ENCODE data around the gene XIRP2. TPM values are rescaled to one million over a fixed set of nuclear protein-coding genes. Genes with fewer than 3 reads are reported as not detected.

The XIRP2 gene
- total RNA-seq, 6 experiments from 2014 or later: 0.05 to 2.0 (median 0.19) TPM

GRCh38 chr2:167237478-167237877 is 349.2 kb downstream of the XIRP2 start:
- Histone ChIP-seq H3K4me3 (no peak overlapping the region), H3K27ac (no peak overlapping the region)
- 78% methylated on average over 4 of the region's 4 CpGs for WGBS (ENCODE audit: insufficient coverage, low coverage, low lambda C conversion rate, missing lambda C conversion rate)

GRCh38 chr2:167240671-167241070 is 352.4 kb downstream of the XIRP2 start:
- DNase-seq: no peak
- 53% methylated on average over 1 of the region's 1 CpG for WGBS (ENCODE audit: insufficient coverage, low coverage, low lambda C conversion rate, missing lambda C conversion rate)
- no peak for ATAC-seq
- TF ChIP-seq POLR2A (IDR thresholded peaks at IDR 0.05) (no peak), CTCF (IDR thresholded peaks at IDR 0.05) (no peak)
- no peaks in the 10 kb centered on the region for H3K9me3 ChIP-seq
- no peaks in the 10 kb centered on the region for H3K36me3 ChIP-seq
- H3K27ac ChIP-seq: no peak overlapping the region
- no peak overlapping the region for H3K4me3 ChIP-seq
- H3K4me1 ChIP-seq: no peaks in the 10 kb centered on the region
- H3K27me3 ChIP-seq: no peaks in the 10 kb centered on the region
- intact Hi-C loops (cut with DNase I): no loop called here

More at GRCh38 chr2:167237478-167237877, 349.2 kb downstream of the XIRP2 start:
- DNase-seq (no peak), ATAC-seq (no peak)
- intact Hi-C loops (cut with DNase I): no loop called here
- H3K9me3 ChIP-seq: no peaks in the 10 kb centered on the region
- no peaks in the 10 kb centered on the region for H3K27me3 ChIP-seq
- H3K36me3 ChIP-seq: no peaks in the 10 kb centered on the region
- H3K4me1 ChIP-seq: no peaks in the 10 kb centered on the region
- TF ChIP-seq POLR2A (IDR thresholded peaks at IDR 0.05) (no peak), CTCF (IDR thresholded peaks at IDR 0.05) (no peak)

DNA sequence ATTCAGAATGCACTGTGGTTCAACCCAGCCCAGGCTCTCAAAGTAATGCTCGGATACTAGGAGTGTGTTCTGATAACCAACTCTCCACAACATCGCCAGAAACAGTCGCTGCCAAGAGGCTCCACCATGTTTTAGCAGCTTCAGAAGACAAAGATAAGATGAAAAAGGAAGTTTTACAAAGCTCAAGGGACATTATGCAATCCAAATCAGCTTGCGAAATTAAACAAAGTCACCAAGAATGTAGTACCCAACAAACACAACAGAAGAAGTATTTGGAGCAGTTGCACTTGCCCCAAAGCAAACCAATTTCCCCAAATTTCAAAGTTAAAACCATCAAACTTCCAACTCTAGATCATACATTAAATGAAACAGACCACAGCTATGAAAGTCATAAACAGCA is 360.9 kb downstream of the XIRP2 start:
- ATAC-seq: no peak
- TF ChIP-seq POLR2A (IDR thresholded peaks at IDR 0.05): no peak
- H3K4me1 ChIP-seq: no peaks in the 10 kb centered on the region
- H3K9me3 ChIP-seq: no peaks in the 10 kb centered on the region
- intact Hi-C loops (cut with DNase I): no loop called here
- no peaks in the 10 kb centered on the region for H3K36me3 ChIP-seq
- no peaks in the 10 kb centered on the region for H3K27me3 ChIP-seq
- H3K4me3 ChIP-seq: no peak overlapping the region
- no peak for DNase-seq
- WGBS (ENCODE audit: insufficient coverage, low coverage, low lambda C conversion rate, missing lambda C conversion rate): 49% methylated on average over 4 of the region's 4 CpGs
- no peak overlapping the region for H3K27ac ChIP-seq

GRCh38 chr2:167253025-167253424 is 364.7 kb downstream of the XIRP2 start:
- Histone ChIP-seq H3K27ac (no peak overlapping the region), H3K4me3 (no peak overlapping the region), H3K9me3 (no peaks in the 10 kb centered on the region), H3K27me3 (no peaks in the 10 kb centered on the region), H3K4me1 (no peaks in the 10 kb centered on the region), H3K36me3 (no peaks in the 10 kb centered on the region)
- TF ChIP-seq CTCF (IDR thresholded peaks at IDR 0.05) (no peak), POLR2A (IDR thresholded peaks at IDR 0.05) (no peak)
- ATAC-seq: no peak
- intact Hi-C loops (cut with DNase I): no loop called here
- WGBS (ENCODE audit: insufficient coverage, low coverage, low lambda C conversion rate, missing lambda C conversion rate): 53% methylated on average over 2 of the region's 2 CpGs
- DNase-seq: no peak

GRCh38 chr2:167254721-167255120 is 366.4 kb downstream of the XIRP2 start:
- intact Hi-C loops (cut with DNase I): no loop called here
- DNase-seq (no peak), ATAC-seq (no peak)
- Histone ChIP-seq H3K27me3 (no peaks in the 10 kb centered on the region), H3K27ac (no peak overlapping the region), H3K4me1 (no peaks in the 10 kb centered on the region), H3K9me3 (no peaks in the 10 kb centered on the region), H3K4me3 (no peak overlapping the region), H3K36me3 (no peaks in the 10 kb centered on the region)
- WGBS (ENCODE audit: insufficient coverage, low coverage, low lambda C conversion rate, missing lambda C conversion rate): 27% methylated on average over 1 of the region's 1 CpG
- TF ChIP-seq CTCF (IDR thresholded peaks at IDR 0.05) (no peak), POLR2A (IDR thresholded peaks at IDR 0.05) (no peak)
